HCT116 (cell line): ENCODE data around the gene ASB15. TPM values are rescaled to one million over a fixed set of nuclear protein-coding genes. Genes with fewer than 3 reads are reported as not detected.

ENCODE experiments used
- ATAC-seq: fragments of 200-7000 bp; cut with Tn5 transposase; 2 replicates; pipeline ENCODE4 v1.9.1; 2020; ENCODE audit warnings: mild to moderate bottlenecking, moderate library complexity
- BruUV-seq: library from RNA; stranded (reverse); fragments of 400-500 nt; replicated peaks from 2 replicates; lab custom pipeline; 2021; lab: Mats Ljungman, UMichigan
- CTCF ChIA-PET: fragments of 300-600 bp; sonication (Branson Sonifier 250); formaldehyde crosslinking; loops from one replicate; lab custom pipeline; 2021; ENCODE audit warnings: antibody characterized with exemption; lab: Charles Lee
- POLR2A ChIA-PET: fragments of 300-600, 350-600 bp; sonication (Branson Sonifier 250); formaldehyde crosslinking; loops from one replicate; lab custom pipeline; 2021; ENCODE audit warnings: antibody characterized with exemption; lab: Charles Lee
- RAD21 ChIA-PET, 2 experiments: fragments of 300-600 bp; sonication (Branson Sonifier 250); formaldehyde crosslinking; loops; one replicate each; lab custom pipeline; 2023; ENCODE audit warnings: low total read pairs in 2 of 2; ENCODE audit not compliant: uncharacterized antibody in 2 of 2, unreplicated experiment in 2 of 2, low non-redundant PET in 1 of 2; lab: Charles Lee
- DNase-seq: peaks from one replicate; pipeline ENCODE4 v3.0.0-alpha.2; 2010; ENCODE audit warnings: low read depth, low spot score
- H2AFZ ChIP-seq: fragments of 200-600 bp; shearing (Covaris generic), sonication (generic); 2 replicates; pipeline ENCODE4 v1.6.1; 2017; ENCODE audit warnings: low read depth, mixed run types, mixed read lengths, antibody characterized with exemption, low read length; ENCODE audit not compliant: poor library complexity, severe bottlenecking
- H3K27ac ChIP-seq: 2 replicates; pipeline ENCODE4 v1.5.1; 2012; ENCODE audit warnings: low read depth, low read length
- H3K27me3 ChIP-seq: fragments of 200-600 bp; sonication (generic); 2 replicates; pipeline ENCODE4 v1.6.1; 2016; ENCODE audit warnings: mixed run types, low read length, mixed read lengths; ENCODE audit not compliant: insufficient read depth
- H3K36me3 ChIP-seq, 2 experiments: fragments of 200-500 bp in 1 of 2; fragments of 200-600 bp in 1 of 2; sonication (Bioruptor generic) in 1 of 2; sonication (generic) in 1 of 2; 2 replicates each; pipeline versions ENCODE4 v1.5.1 to v1.6.1; 2014 to 2016; ENCODE audit warnings: low read length in 2 of 2, inconsistent platforms in 1 of 2, mixed read lengths in 1 of 2, mixed run types in 1 of 2; ENCODE audit not compliant: insufficient read depth in 2 of 2, control insufficient read depth in 1 of 2
- H3K4me1 ChIP-seq, 2 experiments: fragments of 200-600 bp in 1 of 2; sonication (generic) in 1 of 2; 2 replicates each; pipeline versions ENCODE4 v1.5.1 to v1.6.1; 2012 to 2017; ENCODE audit warnings: low read length in 2 of 2, inconsistent platforms in 1 of 2, mild to moderate bottlenecking in 1 of 2, mixed read lengths in 1 of 2, mixed run types in 1 of 2, moderate library complexity in 1 of 2; ENCODE audit not compliant: insufficient read depth in 2 of 2, control insufficient read depth in 1 of 2
- H3K4me2 ChIP-seq: fragments of 200-600 bp; sonication (generic); 2 replicates; pipeline ENCODE4 v1.6.1; 2017; ENCODE audit warnings: mixed run types, low read length, mixed read lengths
- H3K4me3 ChIP-seq, 2 experiments: fragments of 200-600 bp in 1 of 2; sonication (generic) in 1 of 2; replicated peaks in 1 of 2; 2 replicates each; pipeline ENCODE4 v1.5.1; 2011 to 2016; ENCODE audit warnings: low read length in 2 of 2, control low read depth in 1 of 2, low read depth in 1 of 2, mild to moderate bottlenecking in 1 of 2, mixed read lengths in 1 of 2, mixed run types in 1 of 2
- H3K79me2 ChIP-seq: fragments of 200-600 bp; sonication (generic); 2 replicates; pipeline ENCODE4 v1.6.1; 2017; ENCODE audit warnings: mild to moderate bottlenecking, mixed run types, low read length, moderate library complexity, mixed read lengths; ENCODE audit not compliant: insufficient read depth
- H3K9ac ChIP-seq: fragments of 200-600 bp; sonication (generic); 2 replicates; pipeline ENCODE4 v1.6.1; 2016; ENCODE audit warnings: low read length, mixed read lengths
- H3K9me2 ChIP-seq: fragments of 200-600 bp; sonication (generic), shearing (Covaris generic); 2 replicates; pipeline ENCODE4 v1.6.1; 2017; ENCODE audit warnings: mixed run types, mild to moderate bottlenecking, moderate library complexity; ENCODE audit not compliant: insufficient read depth
- H3K9me3 ChIP-seq, 2 experiments: fragments of 200-500 bp in 1 of 2; fragments of 200-600 bp in 1 of 2; sonication (Bioruptor generic) in 1 of 2; sonication (generic) in 1 of 2; 2 replicates each; pipeline ENCODE4 v1.6.1; 2014 to 2017; ENCODE audit warnings: low read length in 2 of 2, mixed read lengths in 2 of 2, inconsistent platforms in 1 of 2, low read depth in 1 of 2, mild to moderate bottlenecking in 1 of 2, mixed run types in 1 of 2, moderate library complexity in 1 of 2; ENCODE audit not compliant: control insufficient read depth in 1 of 2, insufficient read depth in 1 of 2
- H4K20me1 ChIP-seq: fragments of 200-600 bp; sonication (generic), shearing (Covaris generic); 2 replicates; pipeline ENCODE4 v1.6.1; 2017; ENCODE audit warnings: mixed run types, mild to moderate bottlenecking, moderate library complexity; ENCODE audit not compliant: insufficient read depth
- ELF1 ChIP-seq: IDR thresholded peaks from 2 replicates; pipeline ENCODE4 v1.6.1; 2012; ENCODE audit warnings: low read depth, borderline replicate concordance
- RAD21 ChIP-seq: IDR thresholded peaks from 2 replicates; pipeline ENCODE4 v1.6.1; 2012; ENCODE audit warnings: low read depth, mild to moderate bottlenecking
- SIN3A ChIP-seq: IDR thresholded peaks from 2 replicates; pipeline ENCODE4 v1.6.1; 2012; ENCODE audit warnings: low read depth
- TCF7L2 ChIP-seq: IDR thresholded peaks from 2 replicates; pipeline ENCODE4 v1.7.0; 2011; ENCODE audit warnings: borderline replicate concordance, inconsistent platforms; ENCODE audit not compliant: insufficient read depth, insufficient read length; ENCODE audit errors: extremely low read depth
- YY1 ChIP-seq: IDR thresholded peaks from 2 replicates; pipeline ENCODE4 v1.6.1; 2011; ENCODE audit warnings: low read length, low read depth, moderate library complexity, mild to moderate bottlenecking; ENCODE audit not compliant: insufficient replicate concordance; ENCODE audit errors: extremely low read depth
- ZFX ChIP-seq: fragments of 450-650 bp; IDR thresholded peaks from 2 replicates; pipeline ENCODE4 v1.6.1; 2017
- ZNF274 ChIP-seq: fragments of 200-500 bp; sonication (Bioruptor generic); IDR thresholded peaks from 2 replicates; pipeline ENCODE4 v1.6.1; 2014; ENCODE audit warnings: mild to moderate bottlenecking, low read depth, low read length, inconsistent platforms
- intact Hi-C: fragments of 100-400 bp; cut with micrococcal nuclease; formaldehyde crosslinking; loops from 2 replicates; pipeline ENCODE4 v1.10.0; 2022
- total RNA-seq: library from RNA; stranded (reverse); gene quantifications from one replicate; pipeline ENCODE4 v1.2.1, GENCODE V29; 2021; ENCODE audit not compliant: unreplicated experiment
- TF ChIP-seq, protein P1 (sequence below): IDR thresholded peaks from 2 replicates; pipeline ENCODE4 v1.6.1; 2012
- TF ChIP-seq, protein P2 (sequence below), 3 experiments: fragments of 200-600 bp in 1 of 3; sonication (generic) in 1 of 3; IDR thresholded peaks in 2 of 3; conservative IDR thresholded peaks in 1 of 3; 2 replicates each; pipeline ENCODE4 v1.5.1; 2012 to 2017; ENCODE audit warnings: low read depth in 2 of 3, low read length in 2 of 3, antibody characterized with exemption in 1 of 3, borderline replicate concordance in 1 of 3, control low read depth in 1 of 3, mild to moderate bottlenecking in 1 of 3, mixed read lengths in 1 of 3, mixed run types in 1 of 3, moderate library complexity in 1 of 3; ENCODE audit not compliant: insufficient read depth in 1 of 3
- TF ChIP-seq, protein P3 (sequence below): IDR thresholded peaks from 2 replicates; pipeline ENCODE4 v1.6.1; 2011; ENCODE audit warnings: mild to moderate bottlenecking, low read length, moderate library complexity; ENCODE audit not compliant: insufficient replicate concordance; ENCODE audit errors: extremely low read depth
- TF ChIP-seq, protein P4 (sequence below): IDR thresholded peaks from 2 replicates; pipeline ENCODE4 v1.6.1; 2012; ENCODE audit warnings: low read depth

Gene ASB15
- total RNA-seq, 1 experiment from 2014 or later: not detected

DNA sequence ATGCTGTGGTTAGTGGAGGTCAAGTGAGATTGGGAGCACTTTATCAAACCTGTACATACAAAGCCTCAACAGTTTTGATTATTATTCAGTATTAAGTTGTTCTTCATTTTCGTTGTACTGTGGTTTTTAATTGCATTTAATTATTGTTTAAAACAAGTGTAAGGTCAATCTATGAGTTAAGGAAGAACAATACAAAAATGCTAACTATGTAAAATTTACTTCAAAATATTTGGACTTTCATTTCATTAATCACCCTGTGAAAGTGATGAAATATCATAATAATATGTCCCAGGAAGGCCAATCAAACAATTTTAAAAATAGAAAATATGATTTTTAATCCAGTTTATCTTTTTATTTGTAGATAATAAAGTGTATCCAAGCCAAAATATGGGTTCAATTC lies 30.4 kb upstream of the ASB15 start:
- H2AFZ ChIP-seq: peak overlapping the region; percentile 6
- no TSS peak for BruUV-seq
- RAD21 ChIA-PET: no interaction called here
- no peaks in the 10 kb centered on the region for H3K9me3 ChIP-seq
- no peak overlapping the region for H3K27ac ChIP-seq
- intact Hi-C loops: no loop called here
- no peak for TF ChIP-seq ELF1
- H3K9me2 ChIP-seq: no peaks in the 10 kb centered on the region
- H3K9ac ChIP-seq: no peak overlapping the region
- H3K79me2 ChIP-seq: no peaks in the 10 kb centered on the region
- no peaks in the 10 kb centered on the region for H3K27me3 ChIP-seq
- H3K4me2 ChIP-seq: no peak overlapping the region
- H3K4me3 ChIP-seq: no peak overlapping the region
- POLR2A ChIA-PET: no interaction called here
- no peaks in the 10 kb centered on the region for H4K20me1 ChIP-seq
- no peaks in the 10 kb centered on the region for H3K36me3 ChIP-seq
- CTCF ChIA-PET: no interaction called here
- peaks cover 2 to 5% of the 10 kb centered on the region in 2 experiments; a peak in 2 of 4 replicates for H3K4me1 ChIP-seq
- ATAC-seq (no peak), DNase-seq (no peak)

DNA sequence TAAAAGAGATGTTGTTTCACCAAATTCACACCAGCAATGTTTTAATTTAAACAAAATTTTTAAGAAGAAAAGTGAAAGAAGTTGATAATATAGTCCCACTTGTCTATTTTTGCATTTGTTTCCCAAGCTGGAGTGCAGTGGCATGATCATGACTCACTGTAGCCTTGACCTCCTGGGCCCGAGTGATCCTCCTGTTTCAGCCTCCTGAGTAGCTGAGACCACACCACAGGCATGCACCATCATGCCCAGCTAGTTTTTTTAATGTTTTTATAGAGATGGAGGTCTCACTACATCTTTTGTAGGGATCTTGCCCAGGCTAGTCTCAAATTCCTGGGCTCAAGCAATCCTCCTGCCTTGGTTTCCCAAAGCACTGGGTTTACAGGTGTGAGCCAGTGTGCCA lies 29.9 kb upstream of the ASB15 start:
- POLR2A ChIA-PET: interaction anchor here (0.7 kb wide), 1 partner anchor 13 kb away, joined by 3 read pairs; no protein-coding TSS in a partner anchor
- Histone ChIP-seq H3K9me3 (no peaks in the 10 kb centered on the region), H3K27ac (no peak overlapping the region), H3K36me3 (no peaks in the 10 kb centered on the region), H3K9me2 (no peaks in the 10 kb centered on the region), H3K4me2 (peak overlapping the region; percentile 27; the same call in 1 of the 2 replicates), H2AFZ (peak overlapping the region; percentile 6), H3K4me1 (peaks cover 2 to 5% of the 10 kb centered on the region in 2 experiments; a peak in 2 of 4 replicates), H3K4me3 (no peak overlapping the region), H3K9ac (no peak overlapping the region), H4K20me1 (no peaks in the 10 kb centered on the region), H3K79me2 (no peaks in the 10 kb centered on the region), H3K27me3 (no peaks in the 10 kb centered on the region)
- DNase-seq (no peak), ATAC-seq (peak; percentile 53; the same call in 1 of the 2 replicates)
- CTCF ChIA-PET: no interaction called here
- BruUV-seq: no TSS peak
- intact Hi-C loops: no loop called here
- RAD21 ChIA-PET: no interaction called here
- TF ChIP-seq, protein P1, sequence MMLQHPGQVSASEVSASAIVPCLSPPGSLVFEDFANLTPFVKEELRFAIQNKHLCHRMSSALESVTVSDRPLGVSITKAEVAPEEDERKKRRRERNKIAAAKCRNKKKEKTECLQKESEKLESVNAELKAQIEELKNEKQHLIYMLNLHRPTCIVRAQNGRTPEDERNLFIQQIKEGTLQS: no peak
- TF ChIP-seq, protein P2, sequence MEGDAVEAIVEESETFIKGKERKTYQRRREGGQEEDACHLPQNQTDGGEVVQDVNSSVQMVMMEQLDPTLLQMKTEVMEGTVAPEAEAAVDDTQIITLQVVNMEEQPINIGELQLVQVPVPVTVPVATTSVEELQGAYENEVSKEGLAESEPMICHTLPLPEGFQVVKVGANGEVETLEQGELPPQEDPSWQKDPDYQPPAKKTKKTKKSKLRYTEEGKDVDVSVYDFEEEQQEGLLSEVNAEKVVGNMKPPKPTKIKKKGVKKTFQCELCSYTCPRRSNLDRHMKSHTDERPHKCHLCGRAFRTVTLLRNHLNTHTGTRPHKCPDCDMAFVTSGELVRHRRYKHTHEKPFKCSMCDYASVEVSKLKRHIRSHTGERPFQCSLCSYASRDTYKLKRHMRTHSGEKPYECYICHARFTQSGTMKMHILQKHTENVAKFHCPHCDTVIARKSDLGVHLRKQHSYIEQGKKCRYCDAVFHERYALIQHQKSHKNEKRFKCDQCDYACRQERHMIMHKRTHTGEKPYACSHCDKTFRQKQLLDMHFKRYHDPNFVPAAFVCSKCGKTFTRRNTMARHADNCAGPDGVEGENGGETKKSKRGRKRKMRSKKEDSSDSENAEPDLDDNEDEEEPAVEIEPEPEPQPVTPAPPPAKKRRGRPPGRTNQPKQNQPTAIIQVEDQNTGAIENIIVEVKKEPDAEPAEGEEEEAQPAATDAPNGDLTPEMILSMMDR (IDR thresholded peaks at IDR 0.05 in 2 of 3, conservative IDR thresholded peaks at IDR 0.05 in 1 of 3; ENCODE audit: borderline replicate concordance in 1 of 3, insufficient read depth in 1 of 3, low read depth in 2 of 3, low read length in 2 of 3): no peak
- TF ChIP-seq ZNF274 (no peak), RAD21 (no peak), ZFX (no peak), YY1 (no peak), TCF7L2 (no peak), SIN3A (no peak)
- TF ChIP-seq, protein P3, sequence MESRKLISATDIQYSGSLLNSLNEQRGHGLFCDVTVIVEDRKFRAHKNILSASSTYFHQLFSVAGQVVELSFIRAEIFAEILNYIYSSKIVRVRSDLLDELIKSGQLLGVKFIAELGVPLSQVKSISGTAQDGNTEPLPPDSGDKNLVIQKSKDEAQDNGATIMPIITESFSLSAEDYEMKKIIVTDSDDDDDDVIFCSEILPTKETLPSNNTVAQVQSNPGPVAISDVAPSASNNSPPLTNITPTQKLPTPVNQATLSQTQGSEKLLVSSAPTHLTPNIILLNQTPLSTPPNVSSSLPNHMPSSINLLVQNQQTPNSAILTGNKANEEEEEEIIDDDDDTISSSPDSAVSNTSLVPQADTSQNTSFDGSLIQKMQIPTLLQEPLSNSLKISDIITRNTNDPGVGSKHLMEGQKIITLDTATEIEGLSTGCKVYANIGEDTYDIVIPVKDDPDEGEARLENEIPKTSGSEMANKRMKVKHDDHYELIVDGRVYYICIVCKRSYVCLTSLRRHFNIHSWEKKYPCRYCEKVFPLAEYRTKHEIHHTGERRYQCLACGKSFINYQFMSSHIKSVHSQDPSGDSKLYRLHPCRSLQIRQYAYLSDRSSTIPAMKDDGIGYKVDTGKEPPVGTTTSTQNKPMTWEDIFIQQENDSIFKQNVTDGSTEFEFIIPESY: no peak
- TF ChIP-seq, protein P4, sequence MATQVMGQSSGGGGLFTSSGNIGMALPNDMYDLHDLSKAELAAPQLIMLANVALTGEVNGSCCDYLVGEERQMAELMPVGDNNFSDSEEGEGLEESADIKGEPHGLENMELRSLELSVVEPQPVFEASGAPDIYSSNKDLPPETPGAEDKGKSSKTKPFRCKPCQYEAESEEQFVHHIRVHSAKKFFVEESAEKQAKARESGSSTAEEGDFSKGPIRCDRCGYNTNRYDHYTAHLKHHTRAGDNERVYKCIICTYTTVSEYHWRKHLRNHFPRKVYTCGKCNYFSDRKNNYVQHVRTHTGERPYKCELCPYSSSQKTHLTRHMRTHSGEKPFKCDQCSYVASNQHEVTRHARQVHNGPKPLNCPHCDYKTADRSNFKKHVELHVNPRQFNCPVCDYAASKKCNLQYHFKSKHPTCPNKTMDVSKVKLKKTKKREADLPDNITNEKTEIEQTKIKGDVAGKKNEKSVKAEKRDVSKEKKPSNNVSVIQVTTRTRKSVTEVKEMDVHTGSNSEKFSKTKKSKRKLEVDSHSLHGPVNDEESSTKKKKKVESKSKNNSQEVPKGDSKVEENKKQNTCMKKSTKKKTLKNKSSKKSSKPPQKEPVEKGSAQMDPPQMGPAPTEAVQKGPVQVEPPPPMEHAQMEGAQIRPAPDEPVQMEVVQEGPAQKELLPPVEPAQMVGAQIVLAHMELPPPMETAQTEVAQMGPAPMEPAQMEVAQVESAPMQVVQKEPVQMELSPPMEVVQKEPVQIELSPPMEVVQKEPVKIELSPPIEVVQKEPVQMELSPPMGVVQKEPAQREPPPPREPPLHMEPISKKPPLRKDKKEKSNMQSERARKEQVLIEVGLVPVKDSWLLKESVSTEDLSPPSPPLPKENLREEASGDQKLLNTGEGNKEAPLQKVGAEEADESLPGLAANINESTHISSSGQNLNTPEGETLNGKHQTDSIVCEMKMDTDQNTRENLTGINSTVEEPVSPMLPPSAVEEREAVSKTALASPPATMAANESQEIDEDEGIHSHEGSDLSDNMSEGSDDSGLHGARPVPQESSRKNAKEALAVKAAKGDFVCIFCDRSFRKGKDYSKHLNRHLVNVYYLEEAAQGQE: no peak
